NCI-H128 (cell line): ENCODE results near the gene FOXC2.

ENCODE experiments used
- DNase-seq: peaks from one replicate; lab custom pipeline; 2025; ENCODE audit not compliant: unreplicated experiment; lab: John Stamatoyannopoulos, UW

The FOXC2 gene

DNA sequence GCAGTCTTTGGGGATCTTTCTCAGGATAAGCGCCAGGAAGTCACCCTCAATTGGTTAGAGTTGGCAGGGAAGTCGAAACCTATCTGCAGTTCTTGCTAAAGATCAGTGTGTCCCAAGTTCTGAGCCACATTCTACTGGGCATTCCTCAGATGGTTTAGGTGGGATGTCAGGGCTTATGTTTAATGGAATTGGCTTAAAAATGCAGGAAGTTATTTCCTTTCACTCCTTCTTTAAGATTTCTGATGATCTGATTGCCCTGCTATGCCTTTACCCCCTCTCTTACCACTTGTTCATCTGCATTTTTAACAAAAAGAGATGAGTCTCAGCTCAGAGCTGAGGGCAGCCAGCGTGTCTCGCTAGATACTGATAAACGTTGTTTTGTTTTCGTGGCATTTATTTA is 42.5 kb downstream of the FOXC2 start:
- no peak for DNase-seq

DNA sequence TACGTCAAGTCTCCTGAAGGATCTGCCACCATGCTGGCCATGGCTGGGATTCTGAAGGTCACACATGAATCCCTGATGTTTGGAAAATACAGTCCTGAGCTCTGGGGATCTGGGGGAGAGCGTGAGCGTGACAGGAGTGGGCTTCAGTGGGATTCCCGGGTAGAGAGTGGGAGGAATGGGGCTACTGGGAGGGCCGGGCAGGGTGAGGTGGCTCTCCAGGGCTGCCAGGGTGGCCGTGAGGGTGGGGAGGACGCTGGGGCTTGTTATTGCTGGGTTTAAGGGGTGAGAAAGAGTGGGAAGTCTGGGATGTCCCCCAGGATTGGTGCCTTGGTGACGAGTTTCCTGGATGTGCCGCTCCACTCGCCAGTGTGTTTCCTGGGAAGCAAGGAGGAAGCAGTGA is 43.0 kb downstream of the FOXC2 start:
- no peak for DNase-seq

DNA sequence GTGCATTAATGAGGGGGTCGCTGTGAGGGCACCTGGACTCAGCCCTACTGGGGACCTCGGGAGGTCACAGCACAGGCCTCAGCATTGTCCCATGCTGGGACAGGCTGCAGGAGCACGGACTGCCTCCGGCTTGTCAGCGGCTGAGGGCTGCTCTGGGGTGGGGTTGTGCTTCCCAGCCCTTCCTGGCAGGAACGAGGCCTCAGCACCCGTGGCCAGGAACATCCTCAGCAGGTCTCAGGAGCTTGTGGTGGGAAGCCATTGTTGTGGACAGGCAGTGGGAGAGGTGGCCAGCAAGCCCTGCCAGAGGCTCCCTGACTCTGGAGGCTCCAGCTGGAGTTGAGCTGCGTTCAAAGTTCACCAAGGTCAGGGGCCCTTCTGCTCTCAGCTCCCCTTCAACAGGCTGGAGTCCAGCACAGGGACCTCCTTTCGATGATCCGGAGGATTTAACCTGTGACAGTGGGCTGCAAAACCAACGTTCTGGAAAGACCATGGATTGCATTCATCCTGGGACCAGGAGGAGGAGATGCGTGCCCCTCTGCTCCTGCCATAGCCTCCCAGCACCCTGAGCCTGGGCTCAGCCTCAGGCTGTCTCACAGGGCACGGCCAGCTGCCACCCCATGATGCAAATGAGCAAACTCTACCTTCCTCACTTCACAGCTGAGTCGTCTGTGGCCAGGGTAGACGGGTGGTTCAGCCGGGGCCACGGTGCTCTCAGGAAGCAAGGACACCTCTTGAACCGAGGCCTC is 44.3 kb downstream of the FOXC2 start:
- DNase-seq, result no peak

DNA sequence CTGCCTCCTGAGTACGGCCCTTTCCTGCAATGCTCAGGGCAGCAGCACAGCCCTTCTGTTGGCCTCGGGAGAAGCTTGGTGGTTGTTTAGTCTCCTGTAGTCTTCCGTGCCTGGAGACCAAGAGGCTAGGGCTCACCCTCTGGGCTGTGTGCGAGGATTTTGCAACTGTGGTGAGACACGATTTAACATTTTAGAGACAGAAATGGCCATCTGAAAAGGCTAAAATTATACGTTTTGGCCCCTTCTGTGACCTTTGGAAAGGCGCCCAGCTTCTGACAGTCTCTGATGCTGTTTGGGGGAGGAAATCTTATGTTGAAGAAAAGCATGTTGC is 44.9 kb downstream of the FOXC2 start:
- no peak for DNase-seq

DNA sequence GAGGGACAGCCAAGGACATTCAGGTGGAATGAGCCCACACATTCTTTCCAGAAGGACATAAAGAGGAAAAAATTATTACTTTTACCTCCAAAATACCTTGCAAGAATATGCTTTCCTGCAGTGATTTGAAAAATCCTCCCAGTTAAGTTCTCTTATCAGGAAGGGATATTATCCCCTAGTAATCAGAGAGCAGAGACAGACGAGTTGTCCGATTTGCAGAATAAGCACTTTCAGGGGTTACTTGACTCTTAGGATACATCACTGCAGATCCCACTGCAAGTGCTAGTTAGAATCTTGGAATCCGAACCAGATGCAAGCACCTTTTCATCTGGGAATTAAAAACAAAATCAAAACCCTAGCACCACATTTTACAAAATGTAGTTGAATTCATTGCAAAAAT is 45.3 kb downstream of the FOXC2 start:
- no peak for DNase-seq

DNA sequence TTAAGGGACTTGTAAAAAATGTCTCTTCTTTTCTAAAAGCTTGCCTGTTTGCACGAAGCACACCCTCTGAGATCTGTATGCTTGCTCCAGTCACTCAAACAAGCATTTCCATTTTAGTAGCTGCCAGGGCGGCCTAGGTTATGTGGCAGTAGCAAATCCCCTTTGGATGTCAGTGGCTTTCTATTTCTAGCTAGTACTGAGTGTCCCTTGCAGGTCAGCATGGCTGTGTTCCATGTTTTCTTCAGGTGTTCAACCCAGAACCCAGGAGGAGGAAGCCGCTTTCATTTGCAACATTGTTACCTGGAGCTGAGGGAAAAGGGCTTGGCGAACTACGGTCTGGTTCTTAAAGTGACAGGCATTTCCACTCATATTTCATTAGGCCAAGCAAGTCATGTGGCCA is 48.1 kb downstream of the FOXC2 start:
- no peak for DNase-seq

DNA sequence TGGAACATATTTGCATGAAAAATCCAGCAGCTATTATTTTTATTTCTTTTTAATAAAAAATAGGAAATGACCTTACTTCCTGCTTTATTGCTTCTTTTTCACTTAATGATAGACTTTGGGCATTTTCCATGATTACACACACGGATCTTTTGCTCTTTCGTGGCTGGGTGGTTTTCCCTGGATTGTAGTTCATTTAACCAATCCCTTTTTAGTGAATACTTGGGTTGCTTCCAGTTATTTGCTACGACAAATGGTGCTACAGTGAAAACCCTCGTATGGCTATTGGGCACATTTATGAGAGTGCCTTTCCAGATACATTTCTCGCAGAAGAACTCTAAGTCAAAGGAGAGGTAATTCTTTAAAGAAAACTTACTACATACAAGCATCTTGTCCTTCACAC is 50.3 kb downstream of the FOXC2 start:
- DNase-seq, result no peak

DNA sequence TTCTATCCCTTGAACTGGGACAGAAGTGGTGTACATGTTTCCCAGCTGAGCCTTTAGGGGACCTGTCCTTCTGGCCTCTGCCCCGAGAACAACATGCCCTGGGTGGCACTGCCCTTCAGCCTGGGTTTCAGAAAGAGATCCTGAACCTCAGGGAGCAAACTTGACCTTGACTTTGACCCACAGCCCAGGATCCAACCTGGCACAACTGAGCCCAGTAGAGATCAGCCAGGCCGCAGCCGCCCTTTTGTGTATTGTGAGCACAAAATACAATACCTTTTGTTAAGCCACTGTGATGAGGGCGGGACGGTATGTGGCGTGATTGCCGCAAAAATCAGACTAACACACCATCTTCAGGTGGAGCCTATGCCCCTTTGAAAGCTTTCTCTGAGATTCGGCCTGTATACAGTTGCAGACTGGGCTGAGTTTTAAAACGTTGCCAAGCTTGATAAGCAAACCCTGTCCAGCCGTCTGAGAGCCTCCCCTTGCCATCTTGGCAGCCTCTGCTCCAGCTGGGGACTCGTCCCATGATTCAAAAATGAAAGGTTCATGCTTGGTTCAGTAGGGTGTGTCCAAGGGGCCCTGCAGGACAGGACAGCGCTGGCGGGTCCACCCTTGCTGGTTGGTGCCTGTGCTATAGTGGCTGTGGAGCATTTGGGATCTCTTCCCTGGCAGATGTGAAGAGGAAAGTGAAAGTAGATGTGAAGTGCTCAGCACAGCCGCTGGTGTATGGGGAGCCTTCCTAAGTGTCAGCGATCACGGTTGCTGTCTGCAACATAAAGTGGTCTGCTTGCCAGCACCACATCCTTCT is 52.0 kb downstream of the FOXC2 start:
- no peak for DNase-seq
